ENCODE results near the gene SLC6A8. TPM values are rescaled to one million over a fixed set of nuclear protein-coding genes. Genes with fewer than 3 reads are reported as not detected.
A peak's percentile ranks its signal among the peaks of the same experiment; 100 is the strongest.

SLC6A8 gene
- total RNA-seq, 1 donor from 2014 or later = 57.9 TPM

- H3K4me3 Mint-ChIP-seq (ENCODE audit: unreplicated experiment) = no peak overlapping the region
Measured at GRCh38 chrX:153685156-153685536, 2.6 kb upstream of the SLC6A8 start.

GRCh38 chrX:153685751-153686696, 1.7 kb upstream of the SLC6A8 start:
- Histone ChIP-seq H4K20me1 (ENCODE audit: insufficient read depth, low read length) (peaks cover 10% of the 10 kb centered on the region), H3K4me2 (ENCODE audit: low read length) (no peak overlapping the region), H3K27me3 (ENCODE audit: insufficient read depth, low read length) (no peaks in the 10 kb centered on the region), H2AFZ (ENCODE audit: low read depth, low read length) (no peak overlapping the region), H3K36me3 (ENCODE audit: insufficient read depth, low read length) (no peaks in the 10 kb centered on the region), H3K9me3 (ENCODE audit: insufficient read depth, low read depth, low read length) (no peaks in the 10 kb centered on the region), H3K4me3 (ENCODE audit: insufficient read depth, low read depth, low read length) (no peak overlapping the region), H3K9ac (ENCODE audit: low read length) (no peak overlapping the region), H3K79me2 (ENCODE audit: insufficient read depth, low read length) (peaks cover 5% of the 10 kb centered on the region), H3K27ac (ENCODE audit: low read depth, low read length) (no peak overlapping the region), H3K4me1 (ENCODE audit: insufficient read depth, low read length) (peaks cover 11% of the 10 kb centered on the region)
- Mint-ChIP-seq H3K9me3 (ENCODE audit: unreplicated experiment) (no peaks in the 10 kb centered on the region), H3K27me3 (ENCODE audit: low read depth, unreplicated experiment) (no peaks in the 10 kb centered on the region), H3K36me3 (ENCODE audit: low read depth, unreplicated experiment) (no peaks in the 10 kb centered on the region), H3K4me3 (ENCODE audit: unreplicated experiment) (peak overlapping the region; percentile 34), H3K4me1 (ENCODE audit: low read depth, unreplicated experiment) (peaks cover 2% of the 10 kb centered on the region), H3K27ac (ENCODE audit: unreplicated experiment) (peak overlapping the region; percentile 47)
- TF ChIP-seq EZH2 (IDR thresholded peaks at IDR 0.05; ENCODE audit: insufficient read depth, low read length) (no peak), CTCF (IDR thresholded peaks at IDR 0.05; ENCODE audit: insufficient read depth, low read depth, low read length) (no peak)
- FAIRE-seq = no peak
- no peak for DNase-seq (ENCODE audit: low read depth)

More at GRCh38 chrX:153685156-153685536, 2.6 kb upstream of the SLC6A8 start:
- Histone ChIP-seq H3K79me2 (ENCODE audit: insufficient read depth, low read length) (peaks cover 5% of the 10 kb centered on the region), H3K4me1 (ENCODE audit: insufficient read depth, low read length) (peaks cover 8% of the 10 kb centered on the region), H3K27ac (ENCODE audit: low read depth, low read length) (no peak overlapping the region), H3K4me2 (ENCODE audit: low read length) (no peak overlapping the region), H3K27me3 (ENCODE audit: insufficient read depth, low read length) (no peaks in the 10 kb centered on the region), H2AFZ (ENCODE audit: low read depth, low read length) (no peak overlapping the region), H3K36me3 (ENCODE audit: insufficient read depth, low read length) (no peaks in the 10 kb centered on the region), H3K4me3 (ENCODE audit: insufficient read depth, low read depth, low read length) (no peak overlapping the region), H3K9ac (ENCODE audit: low read length) (no peak overlapping the region), H4K20me1 (ENCODE audit: insufficient read depth, low read length) (peaks cover 7% of the 10 kb centered on the region), H3K9me3 (ENCODE audit: insufficient read depth, low read depth, low read length) (no peaks in the 10 kb centered on the region)
- Mint-ChIP-seq H3K27me3 (ENCODE audit: low read depth, unreplicated experiment) (no peaks in the 10 kb centered on the region), H3K9me3 (ENCODE audit: unreplicated experiment) (no peaks in the 10 kb centered on the region), H3K4me1 (ENCODE audit: low read depth, unreplicated experiment) (peaks cover 2% of the 10 kb centered on the region), H3K27ac (ENCODE audit: unreplicated experiment) (no peak overlapping the region), H3K36me3 (ENCODE audit: low read depth, unreplicated experiment) (no peaks in the 10 kb centered on the region)
- FAIRE-seq (no peak), DNase-seq (ENCODE audit: low read depth) (no peak)
- TF ChIP-seq CTCF (IDR thresholded peaks at IDR 0.05; ENCODE audit: insufficient read depth, low read depth, low read length) (no peak), EZH2 (IDR thresholded peaks at IDR 0.05; ENCODE audit: insufficient read depth, low read length) (no peak)

- no peak overlapping the region for H2AFZ ChIP-seq (ENCODE audit: low read depth, low read length)
- no peaks in the 10 kb centered on the region for H3K9me3 ChIP-seq (ENCODE audit: insufficient read depth, low read depth, low read length)
- Mint-ChIP-seq H3K36me3 (ENCODE audit: low read depth, unreplicated experiment) (no peaks in the 10 kb centered on the region), H3K27ac (ENCODE audit: unreplicated experiment) (peak overlapping the region; percentile 47), H3K9me3 (ENCODE audit: unreplicated experiment) (no peaks in the 10 kb centered on the region), H3K4me3 (ENCODE audit: unreplicated experiment) (no peak overlapping the region), H3K27me3 (ENCODE audit: low read depth, unreplicated experiment) (no peaks in the 10 kb centered on the region), H3K4me1 (ENCODE audit: low read depth, unreplicated experiment) (peaks cover 2% of the 10 kb centered on the region)
- TF ChIP-seq CTCF (IDR thresholded peaks at IDR 0.05; ENCODE audit: insufficient read depth, low read depth, low read length) (no peak), EZH2 (IDR thresholded peaks at IDR 0.05; ENCODE audit: insufficient read depth, low read length) (no peak)
- peaks cover 11% of the 10 kb centered on the region for H3K4me1 ChIP-seq (ENCODE audit: insufficient read depth, low read length)
- H3K9ac ChIP-seq (ENCODE audit: low read length) = no peak overlapping the region
- no peak overlapping the region for H3K4me2 ChIP-seq (ENCODE audit: low read length)
- FAIRE-seq (no peak), DNase-seq (ENCODE audit: low read depth) (no peak)
- no peaks in the 10 kb centered on the region for H3K36me3 ChIP-seq (ENCODE audit: insufficient read depth, low read length)
- no peaks in the 10 kb centered on the region for H3K27me3 ChIP-seq (ENCODE audit: insufficient read depth, low read length)
- H4K20me1 ChIP-seq (ENCODE audit: insufficient read depth, low read length) = peaks cover 10% of the 10 kb centered on the region
- peaks cover 5% of the 10 kb centered on the region for H3K79me2 ChIP-seq (ENCODE audit: insufficient read depth, low read length)
- no peak overlapping the region for H3K4me3 ChIP-seq (ENCODE audit: insufficient read depth, low read depth, low read length)
- H3K27ac ChIP-seq (ENCODE audit: low read depth, low read length) = no peak overlapping the region
Measured at GRCh38 chrX:153686711-153687110, 1.0 kb upstream of the SLC6A8 start.
